GM12874 (cell line): ENCODE data around the gene ST6GALNAC6.

Experiments
- TF ChIP-seq, protein P1 (sequence below): IDR thresholded peaks from 2 replicates; pipeline ENCODE4 v1.5.1; 2011; ENCODE audit warnings: low read depth, mild to moderate bottlenecking, control low read depth, low read length, moderate library complexity; ENCODE audit not compliant: insufficient read depth

Gene ST6GALNAC6

DNA sequence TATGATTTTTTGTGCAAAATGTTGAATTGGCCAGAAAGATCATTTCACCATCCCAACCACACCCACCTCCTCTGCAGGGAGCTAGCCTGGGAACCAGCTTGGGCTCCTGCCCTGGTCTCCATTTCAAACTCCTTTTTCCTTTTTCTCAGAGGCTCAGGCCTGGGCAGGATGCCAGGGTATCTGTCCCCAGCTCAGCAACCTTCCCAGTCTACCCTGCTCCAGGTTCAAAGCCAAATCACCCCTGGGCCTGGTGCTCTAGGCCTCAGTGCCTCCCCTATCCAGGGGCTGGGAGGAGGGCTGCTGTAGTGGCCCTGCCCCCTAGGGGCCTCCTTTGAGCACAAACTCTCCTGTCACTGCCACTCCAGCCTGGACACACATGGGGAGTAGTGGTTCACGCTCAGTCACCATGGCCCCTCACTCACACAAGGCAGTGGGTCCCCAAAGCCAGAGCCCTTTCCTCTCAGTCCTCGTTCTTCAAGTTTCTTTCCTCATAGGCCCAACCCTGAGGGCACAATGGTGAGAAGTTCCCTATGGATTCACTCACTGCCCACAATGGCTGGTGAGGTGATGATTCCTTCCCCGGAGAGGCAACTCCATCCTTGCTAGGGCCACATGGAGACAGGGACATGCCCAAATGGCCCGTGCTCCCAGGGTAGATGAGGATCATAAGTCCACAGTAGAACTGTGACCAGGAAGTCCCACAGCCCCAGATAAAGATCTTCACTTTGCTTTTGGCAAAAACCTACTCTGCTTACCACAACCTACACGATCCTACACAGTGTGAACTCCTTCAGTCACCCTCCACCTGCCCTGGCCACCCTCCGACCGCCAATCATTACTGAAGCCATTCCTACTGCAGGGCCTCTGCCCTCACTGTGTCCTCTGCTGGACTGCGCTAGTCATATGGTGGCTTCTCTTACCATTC is 19.0 kb upstream of the ST6GALNAC6 start:
- TF ChIP-seq, protein P1, sequence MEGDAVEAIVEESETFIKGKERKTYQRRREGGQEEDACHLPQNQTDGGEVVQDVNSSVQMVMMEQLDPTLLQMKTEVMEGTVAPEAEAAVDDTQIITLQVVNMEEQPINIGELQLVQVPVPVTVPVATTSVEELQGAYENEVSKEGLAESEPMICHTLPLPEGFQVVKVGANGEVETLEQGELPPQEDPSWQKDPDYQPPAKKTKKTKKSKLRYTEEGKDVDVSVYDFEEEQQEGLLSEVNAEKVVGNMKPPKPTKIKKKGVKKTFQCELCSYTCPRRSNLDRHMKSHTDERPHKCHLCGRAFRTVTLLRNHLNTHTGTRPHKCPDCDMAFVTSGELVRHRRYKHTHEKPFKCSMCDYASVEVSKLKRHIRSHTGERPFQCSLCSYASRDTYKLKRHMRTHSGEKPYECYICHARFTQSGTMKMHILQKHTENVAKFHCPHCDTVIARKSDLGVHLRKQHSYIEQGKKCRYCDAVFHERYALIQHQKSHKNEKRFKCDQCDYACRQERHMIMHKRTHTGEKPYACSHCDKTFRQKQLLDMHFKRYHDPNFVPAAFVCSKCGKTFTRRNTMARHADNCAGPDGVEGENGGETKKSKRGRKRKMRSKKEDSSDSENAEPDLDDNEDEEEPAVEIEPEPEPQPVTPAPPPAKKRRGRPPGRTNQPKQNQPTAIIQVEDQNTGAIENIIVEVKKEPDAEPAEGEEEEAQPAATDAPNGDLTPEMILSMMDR = peak; percentile 46

DNA sequence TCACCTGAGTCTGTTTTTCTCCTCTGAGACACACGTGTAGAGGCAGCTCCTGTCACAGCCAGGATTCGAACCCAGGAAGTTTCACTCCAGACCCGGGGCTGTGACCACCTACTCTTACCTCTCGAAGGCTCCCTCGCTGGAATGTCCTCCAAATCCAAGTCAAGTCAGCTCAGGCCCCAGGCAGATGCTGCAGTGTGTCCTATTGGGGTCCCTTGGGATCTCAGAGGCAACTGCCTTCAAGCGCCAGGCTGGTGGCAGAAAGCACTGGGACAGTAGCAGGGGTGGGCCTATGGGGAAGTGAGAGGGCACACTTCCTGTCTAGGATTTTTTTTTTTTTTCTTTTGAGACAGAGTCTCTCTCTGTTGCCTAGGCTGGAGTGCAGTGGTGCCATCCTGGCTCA is 18.2 kb upstream of the ST6GALNAC6 start:
- TF ChIP-seq, protein P1 = no peak

DNA sequence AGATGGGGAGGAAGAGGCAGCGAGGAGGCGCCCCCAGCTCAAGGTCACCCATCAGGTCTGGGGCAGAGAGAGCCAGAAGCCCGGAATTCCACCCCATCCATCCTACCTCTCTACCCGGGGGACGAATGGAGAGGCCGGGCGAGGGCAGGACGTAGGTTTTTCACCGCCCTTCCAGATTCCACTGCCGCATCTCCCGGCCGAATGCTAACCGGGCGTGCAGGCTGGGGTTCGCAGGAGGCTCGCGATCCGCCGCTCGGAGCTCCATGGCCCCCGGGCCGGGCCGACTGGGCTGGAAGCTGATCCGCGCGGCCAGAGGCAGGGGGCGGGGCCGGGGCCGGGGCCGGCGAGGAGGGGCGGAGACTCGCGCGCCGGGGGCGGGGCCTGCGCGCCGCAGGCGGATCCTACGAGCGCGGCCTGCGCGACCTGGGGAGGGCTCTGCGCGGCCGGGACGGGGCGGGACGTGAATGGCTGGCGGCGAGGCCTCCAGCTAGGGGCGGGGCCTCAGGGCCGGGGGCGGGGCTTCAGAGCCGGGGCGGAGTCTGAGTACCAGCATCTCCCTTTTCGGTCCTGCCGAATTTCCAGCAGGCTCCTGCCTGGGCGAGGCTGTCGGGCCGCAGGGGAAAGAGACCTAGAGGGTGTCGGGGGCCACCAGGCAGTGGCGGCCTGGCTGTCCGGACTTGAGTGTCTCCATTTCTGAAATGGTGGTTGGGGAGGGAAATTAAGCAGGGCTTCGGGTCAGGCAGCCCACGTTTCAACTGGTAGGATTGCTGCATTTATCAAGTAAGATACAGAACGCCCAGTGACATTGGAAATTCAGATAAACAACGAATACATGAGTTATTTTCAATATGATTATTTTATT is 17.5 kb upstream of the ST6GALNAC6 start, which contains the start of gene ST6GALNAC4:
TSS of gene ST6GALNAC4 (minus strand) at position 322 of the 862 bp plus-strand sequence. CDS start 622 bp downstream, outside the sequence.
- TF ChIP-seq, protein P1 = no peak

DNA sequence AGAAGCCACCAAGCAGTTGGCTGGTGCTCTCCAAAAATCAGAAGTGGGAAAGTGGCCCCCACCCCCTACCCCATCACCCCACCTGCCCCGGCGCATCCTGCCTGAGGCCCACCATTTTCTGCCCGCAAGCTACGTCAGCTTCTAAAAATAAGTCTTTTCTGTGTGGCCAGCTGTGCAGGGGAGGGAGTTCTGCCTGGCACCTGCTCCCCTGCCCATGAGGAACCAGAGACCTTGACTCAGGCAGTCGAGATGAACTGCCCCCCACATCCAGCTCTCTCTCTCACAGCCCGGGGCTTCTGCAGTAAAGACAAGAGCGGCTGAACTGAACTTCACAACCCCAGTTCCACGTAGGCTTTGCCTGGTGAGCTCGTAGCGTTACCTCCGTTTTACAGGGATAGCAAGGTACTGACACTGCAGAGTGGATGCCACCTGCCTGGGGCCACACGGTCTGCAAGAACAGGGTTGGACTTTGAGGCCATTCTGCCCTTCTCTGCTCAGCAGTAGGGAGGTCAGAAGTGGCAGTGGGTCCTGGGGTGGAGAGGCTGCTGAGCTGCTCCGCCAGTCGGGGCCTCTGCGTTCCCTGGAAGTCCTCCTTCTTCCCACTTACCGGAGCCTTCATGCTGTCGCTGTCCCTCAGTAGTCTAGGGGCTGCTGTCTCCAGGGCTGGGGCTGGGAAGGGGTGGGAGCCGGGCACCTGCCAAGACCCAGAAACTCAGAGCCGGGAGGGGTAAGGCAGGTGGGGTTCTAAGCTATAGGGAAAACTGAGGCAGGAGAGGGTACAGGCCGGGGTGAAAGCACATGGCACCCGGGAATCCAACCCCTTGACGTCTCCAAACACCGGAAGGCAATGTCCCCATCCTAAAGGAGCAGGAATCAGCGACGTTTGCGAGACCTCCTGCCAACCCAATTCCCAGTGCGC is 16.7 kb upstream of the ST6GALNAC6 start:
- TF ChIP-seq, protein P1 = no peak

DNA sequence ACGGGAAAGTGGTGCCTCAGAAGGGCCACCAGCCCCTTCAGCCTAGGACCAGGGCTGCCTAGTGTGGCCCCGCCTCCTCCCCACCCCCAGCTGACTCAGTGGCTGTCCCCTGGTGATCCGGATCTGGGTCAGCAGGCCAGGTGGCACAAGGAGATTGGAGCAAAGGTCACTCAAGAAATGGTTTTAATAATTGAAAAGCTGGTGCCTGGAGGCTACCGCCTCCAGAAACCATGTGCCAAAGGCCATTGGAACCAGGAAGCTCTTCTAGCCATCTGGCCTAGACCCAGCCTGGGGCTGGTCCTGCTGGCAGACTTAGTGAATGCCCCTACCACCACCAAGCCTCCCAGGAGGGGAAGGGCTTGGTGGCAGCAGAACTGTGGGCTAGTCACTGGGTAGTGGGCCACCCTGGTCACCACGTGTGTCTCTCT is 15.9 kb upstream of the ST6GALNAC6 start:
- TF ChIP-seq, protein P1 = no peak

DNA sequence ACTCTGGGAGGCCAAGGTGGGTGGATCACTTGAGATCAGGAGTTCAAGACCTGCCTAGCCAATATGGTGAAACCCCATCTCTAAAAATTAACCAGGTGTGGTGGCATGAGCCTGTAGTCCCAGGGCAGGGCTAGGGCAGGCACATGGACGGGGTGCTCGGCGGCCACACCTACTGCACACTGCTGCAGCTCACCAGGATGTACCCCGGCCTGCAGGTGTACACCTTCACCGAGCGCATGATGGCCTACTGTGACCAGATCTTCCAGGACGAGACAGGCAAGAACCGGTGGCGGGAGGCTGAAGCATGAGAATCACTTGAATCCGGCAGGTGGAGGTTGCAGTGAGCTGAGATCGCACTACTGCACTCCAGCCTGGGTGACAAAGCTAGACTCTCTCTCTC is 14.3 kb upstream of the ST6GALNAC6 start:
- TF ChIP-seq, protein P1 = no peak
